Uterus (tissue), 2 donors: ENCODE data around the gene OR2B2.

Experiments used
- CTCF ChIP-seq, 4 experiments: fragments of 200-600 bp in 2 of 4; fragments of 450-650 bp in 2 of 4; sonication (generic) in 2 of 4; IDR thresholded peaks; one replicate each; pipeline ENCODE4 v1.5.1; 2016 to 2019; ENCODE audit warnings: antibody characterized with exemption in 4 of 4, mild to moderate bottlenecking in 2 of 4, moderate library complexity in 1 of 4
- POLR2A ChIP-seq, 2 donors: fragments of 450-650 bp; IDR thresholded peaks; one replicate each; pipeline ENCODE4 v1.6.1; 2016; ENCODE audit warnings: antibody characterized with exemption in 2 of 2, mild to moderate bottlenecking in 1 of 2, moderate library complexity in 1 of 2

GRCh38 chr6:27883136-27883535 lies 29.1 kb downstream of the OR2B2 start:
- no peak for TF ChIP-seq CTCF (IDR thresholded peaks at IDR 0.05)
- TF ChIP-seq POLR2A (IDR thresholded peaks at IDR 0.05), result no peak
